ENCODE data around the gene CFAP43. TPM values are rescaled to one million over a fixed set of nuclear protein-coding genes. Genes with fewer than 3 reads are reported as not detected.
A peak's percentile ranks its signal among the peaks of the same experiment; 100 is the strongest.

Gene CFAP43
- total and polyA plus RNA-seq, 2 donors (not counting 1 experiment from before 2014, with no cell fraction given): 0.12 TPM; not detected in 1

DNA sequence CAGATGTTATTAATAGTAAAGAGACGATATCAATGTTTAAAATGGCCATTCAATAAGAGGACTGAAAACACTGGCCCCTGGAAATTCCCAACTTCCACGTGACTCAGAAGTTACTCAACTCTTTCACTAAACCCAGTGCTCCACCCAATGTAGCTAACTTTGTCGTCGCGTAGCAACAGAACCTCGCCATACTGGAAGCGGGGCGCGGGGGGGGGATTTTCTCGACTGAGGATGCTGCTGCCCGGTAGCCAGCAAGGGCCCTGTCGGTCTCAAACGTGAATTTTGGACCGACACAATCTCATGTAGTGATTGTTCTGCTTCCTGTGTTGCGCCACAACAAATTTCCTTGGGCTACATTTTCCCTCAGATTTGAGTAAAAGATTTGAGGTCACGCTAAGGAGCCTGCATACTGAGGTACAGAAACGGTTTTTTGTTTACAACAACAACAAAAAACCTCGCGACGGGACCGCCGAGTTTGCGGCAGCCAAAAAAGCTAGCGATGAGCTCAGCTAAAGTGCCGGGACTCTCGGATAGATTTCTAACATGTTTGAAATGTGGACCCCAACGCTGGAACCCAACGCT lies 111.2 kb downstream of the CFAP43 start:
- ChIA-PET POLR2A (interaction anchor here (0.6 to 2.5 kb wide), 8 partner anchors 25 to 217 kb away, joined by 3 to 16 read pairs (median 4); partner anchors contain the start of genes ITPRIP and SLK), CTCF (interaction anchor here (0.6 to 3.4 kb wide), 18 partner anchors 8 to 408 kb away, joined by 3 to 14 read pairs (median 4); partner anchors contain the start of gene ITPRIP)
- H3K9me3 Mint-ChIP-seq (ENCODE audit: insufficient read depth): no peaks in the 10 kb centered on the region
- H3K27me3 Mint-ChIP-seq: no peaks in the 10 kb centered on the region
- peak; percentile 97 for DNase-seq
- no peaks in the 10 kb centered on the region for H3K9me3 ChIP-seq (ENCODE audit: control extremely low read depth in 1 of 3, control insufficient read depth in 2 of 3, insufficient read depth in 1 of 3, low read length in 2 of 3)
- H4K20me1 ChIP-seq (ENCODE audit: control insufficient read depth, insufficient read depth, low read length, poor library complexity, severe bottlenecking): no peaks in the 10 kb centered on the region
- under 1% methylated on average over 24 of the region's 28 CpGs for WGBS (ENCODE audit: insufficient coverage)
- H3K27me3 ChIP-seq (replicated peaks in 1 of 4; ENCODE audit: control extremely low read depth in 1 of 4, control insufficient read depth in 3 of 4, insufficient read depth in 4 of 4, low read length in 3 of 4): no peaks in the 10 kb centered on the region
- TF ChIP-seq, protein P1, sequence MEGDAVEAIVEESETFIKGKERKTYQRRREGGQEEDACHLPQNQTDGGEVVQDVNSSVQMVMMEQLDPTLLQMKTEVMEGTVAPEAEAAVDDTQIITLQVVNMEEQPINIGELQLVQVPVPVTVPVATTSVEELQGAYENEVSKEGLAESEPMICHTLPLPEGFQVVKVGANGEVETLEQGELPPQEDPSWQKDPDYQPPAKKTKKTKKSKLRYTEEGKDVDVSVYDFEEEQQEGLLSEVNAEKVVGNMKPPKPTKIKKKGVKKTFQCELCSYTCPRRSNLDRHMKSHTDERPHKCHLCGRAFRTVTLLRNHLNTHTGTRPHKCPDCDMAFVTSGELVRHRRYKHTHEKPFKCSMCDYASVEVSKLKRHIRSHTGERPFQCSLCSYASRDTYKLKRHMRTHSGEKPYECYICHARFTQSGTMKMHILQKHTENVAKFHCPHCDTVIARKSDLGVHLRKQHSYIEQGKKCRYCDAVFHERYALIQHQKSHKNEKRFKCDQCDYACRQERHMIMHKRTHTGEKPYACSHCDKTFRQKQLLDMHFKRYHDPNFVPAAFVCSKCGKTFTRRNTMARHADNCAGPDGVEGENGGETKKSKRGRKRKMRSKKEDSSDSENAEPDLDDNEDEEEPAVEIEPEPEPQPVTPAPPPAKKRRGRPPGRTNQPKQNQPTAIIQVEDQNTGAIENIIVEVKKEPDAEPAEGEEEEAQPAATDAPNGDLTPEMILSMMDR (IDR thresholded peaks at IDR 0.05): no peak
- no peak for TF ChIP-seq EZH2 (IDR thresholded peaks at IDR 0.05; ENCODE audit: borderline replicate concordance, insufficient read depth, low read depth, low read length, poor library complexity, severe bottlenecking)
- peak overlapping the region; percentile 96 for H3K4me3 Mint-ChIP-seq
- H3K36me3 ChIP-seq (replicated peaks in 1 of 2; ENCODE audit: control extremely low read depth in 1 of 2, control insufficient read depth in 1 of 2, extremely low read depth in 1 of 2, insufficient read depth in 2 of 2, low read length in 1 of 2): peaks cover 0 to 3% of the 10 kb centered on the region in 2 experiments
- H3K4me1 Mint-ChIP-seq: peaks cover 19% of the 10 kb centered on the region
- peak overlapping the region; percentile 98 to 99 for H3K27ac ChIP-seq (ENCODE audit: low read length in 2 of 2)
- intact Hi-C loops (cut with micrococcal nuclease): loop anchor here (1.0 to 5.0 kb wide), 10 partner anchors 148 to 1204 kb away; partner anchors contain the start of genes ATP5MK, CFAP58, CNNM2 and GSTO2
- H3K9ac ChIP-seq (ENCODE audit: low read length): peak overlapping the region; percentile 100
- peaks cover 3% of the 10 kb centered on the region for H3K79me2 ChIP-seq (ENCODE audit: control insufficient read depth, insufficient read depth, low read length)
- H3K4me3 ChIP-seq (ENCODE audit: control extremely low read depth in 1 of 5, extremely low read depth in 1 of 5, insufficient read depth in 1 of 5, low read depth in 2 of 5, low read length in 4 of 5): peak overlapping the region; percentile 73 to 100 (median 95)
- peaks cover 10 to 13% of the 10 kb centered on the region in 2 donors for H3K4me1 ChIP-seq (ENCODE audit: control insufficient read depth in 2 of 2, insufficient read depth in 2 of 2, low read length in 2 of 2)
- ATAC-seq (ENCODE audit: low read depth): peak; percentile 35
- H3K27ac Mint-ChIP-seq: peak overlapping the region; percentile 99
- H2AFZ ChIP-seq (ENCODE audit: insufficient read depth, low read depth, low read length, poor library complexity, severe bottlenecking): peak overlapping the region; percentile 61
- peak overlapping the region; percentile 91 for H3K4me2 ChIP-seq (replicated peaks; ENCODE audit: low read depth, low read length, poor library complexity, severe bottlenecking)

DNA sequence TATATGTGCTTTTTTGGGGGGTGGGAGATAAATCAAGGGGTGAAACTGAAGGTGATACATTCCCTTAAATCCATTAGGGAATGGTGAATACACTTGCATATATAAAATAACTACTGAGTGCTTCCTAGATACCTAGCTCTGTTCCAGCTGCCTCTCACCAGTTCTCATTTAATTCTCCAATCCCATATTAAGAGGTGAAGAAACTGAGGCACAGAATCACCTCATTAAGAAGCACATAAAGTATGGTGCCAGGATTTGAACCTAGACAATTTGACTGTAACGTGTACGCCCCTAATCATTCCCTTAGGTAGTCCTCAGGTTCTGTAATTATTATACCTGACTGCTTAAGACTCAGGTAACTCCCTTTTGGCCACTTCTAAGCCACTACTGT lies 111.7 kb downstream of the CFAP43 start:
- TF ChIP-seq, protein P1 (IDR thresholded peaks at IDR 0.05): no peak
- no peak for TF ChIP-seq EZH2 (IDR thresholded peaks at IDR 0.05; ENCODE audit: borderline replicate concordance, insufficient read depth, low read depth, low read length, poor library complexity, severe bottlenecking)
- ChIA-PET POLR2A (interaction anchor here (0.6 to 2.5 kb wide), 4 partner anchors 25 to 204 kb away, joined by 3 to 16 read pairs (median 8); partner anchors contain the start of gene SLK), CTCF (interaction anchor here (0.6 to 3.4 kb wide), 6 partner anchors 18 to 233 kb away, joined by 4 to 14 read pairs (median 8); no protein-coding TSS in a partner anchor)
- Histone ChIP-seq H4K20me1 (ENCODE audit: control insufficient read depth, insufficient read depth, low read length, poor library complexity, severe bottlenecking) (no peaks in the 10 kb centered on the region), H3K9ac (ENCODE audit: low read length) (peak overlapping the region; percentile 100), H3K79me2 (ENCODE audit: control insufficient read depth, insufficient read depth, low read length) (peaks cover 3% of the 10 kb centered on the region), H3K4me1 (ENCODE audit: control insufficient read depth in 2 of 2, insufficient read depth in 2 of 2, low read length in 2 of 2) (peaks cover 10 to 13% of the 10 kb centered on the region in 2 donors), H3K4me2 (replicated peaks; ENCODE audit: low read depth, low read length, poor library complexity, severe bottlenecking) (peak overlapping the region; percentile 91), H3K9me3 (ENCODE audit: control extremely low read depth in 1 of 3, control insufficient read depth in 2 of 3, insufficient read depth in 1 of 3, low read length in 2 of 3) (no peaks in the 10 kb centered on the region), H3K27me3 (replicated peaks in 1 of 4; ENCODE audit: control extremely low read depth in 1 of 4, control insufficient read depth in 3 of 4, insufficient read depth in 4 of 4, low read length in 3 of 4) (no peaks in the 10 kb centered on the region), H3K4me3 (ENCODE audit: control extremely low read depth in 1 of 5, extremely low read depth in 1 of 5, insufficient read depth in 1 of 5, low read depth in 2 of 5, low read length in 4 of 5) (peak overlapping the region; percentile 11 to 100 (median 95)), H3K36me3 (replicated peaks in 1 of 2; ENCODE audit: control extremely low read depth in 1 of 2, control insufficient read depth in 1 of 2, extremely low read depth in 1 of 2, insufficient read depth in 2 of 2, low read length in 1 of 2) (peaks cover 0 to 2% of the 10 kb centered on the region in 2 experiments), H2AFZ (ENCODE audit: insufficient read depth, low read depth, low read length, poor library complexity, severe bottlenecking) (peak overlapping the region; percentile 61), H3K27ac (ENCODE audit: low read length in 2 of 2) (peak overlapping the region; percentile 98 to 99)
- Mint-ChIP-seq H3K27ac (peak overlapping the region; percentile 99), H3K4me3 (peak overlapping the region; percentile 96), H3K27me3 (no peaks in the 10 kb centered on the region), H3K9me3 (ENCODE audit: insufficient read depth) (no peaks in the 10 kb centered on the region), H3K4me1 (peaks cover 19% of the 10 kb centered on the region)
- ATAC-seq (ENCODE audit: low read depth) (no peak), DNase-seq (no peak)
- intact Hi-C loops (cut with micrococcal nuclease): loop anchor here (5.0 kb wide), 4 partner anchors 217 to 1203 kb away; partner anchors contain the start of genes ATP5MK, CNNM2, ITPRIP and PDCD11
- no CpG with 5 or more reads among the region's 2 CpGs for WGBS (ENCODE audit: insufficient coverage)
